MM.1S (cell line): ENCODE measurements around the gene TNFRSF12A.

ENCODE experiments used
- DNase-seq: peaks from one replicate; pipeline ENCODE4 v3.0.0-alpha.2; 2015
- H2AFZ ChIP-seq: fragments of 300-600 bp; sonication (generic); 2 replicates; pipeline ENCODE4 v1.6.0; 2016; ENCODE audit warnings: antibody characterized with exemption, low read length
- H3F3A ChIP-seq: fragments of 300-600 bp; sonication (generic); 2 replicates; pipeline ENCODE4 v1.6.1; 2016; ENCODE audit warnings: mild to moderate bottlenecking, antibody characterized with exemption, low read length, moderate library complexity, mixed read lengths; ENCODE audit not compliant: insufficient read depth
- H3K27ac ChIP-seq: fragments of 300-600 bp; sonication (generic); 2 replicates; pipeline ENCODE4 v1.5.1; 2016; ENCODE audit warnings: mild to moderate bottlenecking, low read length
- H3K27me3 ChIP-seq: fragments of 300-600 bp; sonication (generic); replicated peaks from 2 replicates; pipeline ENCODE4 v1.6.0; 2016; ENCODE audit warnings: low read length; ENCODE audit not compliant: insufficient read depth
- H3K36me3 ChIP-seq: fragments of 300-600 bp; sonication (generic); replicated peaks from 2 replicates; pipeline ENCODE4 v1.6.1; 2016; ENCODE audit warnings: mild to moderate bottlenecking, low read length, mixed read lengths; ENCODE audit not compliant: insufficient read depth
- H3K4me1 ChIP-seq: fragments of 300-600 bp; sonication (generic); 2 replicates; pipeline ENCODE4 v1.6.1; 2016; ENCODE audit warnings: low read length, mixed read lengths
- H3K4me2 ChIP-seq: fragments of 300-600 bp; sonication (generic); 2 replicates; pipeline ENCODE4 v1.6.0; 2016; ENCODE audit warnings: low read depth, low read length
- H3K4me3 ChIP-seq: fragments of 300-600 bp; sonication (generic); 2 replicates; pipeline ENCODE4 v1.5.1; 2016; ENCODE audit warnings: low read length, mixed read lengths
- H3K79me2 ChIP-seq: fragments of 300-600 bp; sonication (generic); 2 replicates; pipeline ENCODE4 v1.6.1; 2016; ENCODE audit warnings: mixed run types, low read length, mixed read lengths
- H3K9ac ChIP-seq: fragments of 300-600 bp; sonication (generic); 2 replicates; pipeline ENCODE4 v1.6.1; 2016; ENCODE audit warnings: low read length, mixed read lengths
- H3K9me2 ChIP-seq: fragments of 300-600 bp; sonication (generic); replicated peaks from 2 replicates; pipeline ENCODE4 v1.6.1; 2016; ENCODE audit warnings: mild to moderate bottlenecking, low read length, mixed read lengths; ENCODE audit not compliant: insufficient read depth
- H3K9me3 ChIP-seq: fragments of 300-600 bp; sonication (generic); replicated peaks from 2 replicates; pipeline ENCODE4 v1.6.1; 2016; ENCODE audit warnings: mild to moderate bottlenecking, low read length, mixed read lengths; ENCODE audit not compliant: insufficient read depth
- H4K20me1 ChIP-seq: fragments of 300-600 bp; sonication (generic); 2 replicates; pipeline ENCODE4 v1.6.1; 2016; ENCODE audit warnings: mild to moderate bottlenecking, low read length, moderate library complexity, mixed read lengths; ENCODE audit not compliant: insufficient read depth
- EZH2 ChIP-seq: fragments of 300-600 bp; sonication (generic); optimal IDR thresholded peaks from 2 replicates; pipeline ENCODE3; 2017; ENCODE audit warnings: low read depth, mild to moderate bottlenecking, antibody characterized with exemption, low read length, mixed read lengths
- EZH2phosphoT487 ChIP-seq: fragments of 300-600 bp; sonication (generic); IDR thresholded peaks from 2 replicates; pipeline ENCODE4 v1.6.1; 2018; ENCODE audit warnings: antibody characterized with exemption, low read length
- TF ChIP-seq, protein P1 (sequence below): fragments of 300-600 bp; sonication (generic); IDR thresholded peaks from 2 replicates; pipeline ENCODE4 v1.5.1; 2016; ENCODE audit warnings: antibody characterized with exemption, low read length, mixed read lengths

Gene TNFRSF12A

DNA sequence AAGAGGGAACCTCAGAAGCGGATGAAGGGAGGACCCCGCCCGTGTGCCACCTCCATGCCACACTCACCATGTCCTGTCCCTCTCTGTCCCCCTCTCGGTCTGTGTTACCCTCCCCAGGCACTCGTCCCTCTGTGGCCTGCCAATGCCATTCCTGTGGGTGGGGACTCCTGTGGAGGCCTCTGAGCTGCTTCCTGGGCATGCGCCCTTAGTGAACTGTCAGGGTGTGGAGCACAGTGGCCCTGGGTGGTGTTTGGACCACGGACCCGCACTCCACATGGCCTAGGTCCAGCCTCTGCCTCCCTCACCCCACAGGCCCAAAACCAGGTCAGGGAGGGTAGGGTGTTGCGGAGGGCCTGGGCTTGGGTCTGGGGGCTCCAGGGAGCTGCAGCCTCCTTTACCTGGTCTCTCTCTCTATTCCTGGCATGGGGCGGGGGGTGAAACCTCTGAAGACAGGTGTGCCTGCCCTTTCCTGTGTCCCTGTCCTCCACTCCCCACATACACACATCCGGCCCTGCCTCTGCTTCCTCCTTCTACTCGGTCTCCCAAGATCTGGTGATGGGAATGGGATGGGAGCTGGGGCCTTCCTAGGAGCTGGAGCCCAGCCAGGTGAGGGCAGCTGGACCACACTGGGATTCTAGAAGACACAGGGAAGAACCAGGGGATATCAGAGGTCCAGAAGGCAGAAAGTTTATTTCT lies 28.5 kb upstream of the TNFRSF12A start:
- H3K9ac ChIP-seq: no peak overlapping the region
- no peaks in the 10 kb centered on the region for H3K9me3 ChIP-seq
- H3F3A ChIP-seq: no peaks in the 10 kb centered on the region
- H3K4me1 ChIP-seq: no peaks in the 10 kb centered on the region
- TF ChIP-seq EZH2phosphoT487 (no peak), EZH2 (no peak)
- TF ChIP-seq, protein P1, sequence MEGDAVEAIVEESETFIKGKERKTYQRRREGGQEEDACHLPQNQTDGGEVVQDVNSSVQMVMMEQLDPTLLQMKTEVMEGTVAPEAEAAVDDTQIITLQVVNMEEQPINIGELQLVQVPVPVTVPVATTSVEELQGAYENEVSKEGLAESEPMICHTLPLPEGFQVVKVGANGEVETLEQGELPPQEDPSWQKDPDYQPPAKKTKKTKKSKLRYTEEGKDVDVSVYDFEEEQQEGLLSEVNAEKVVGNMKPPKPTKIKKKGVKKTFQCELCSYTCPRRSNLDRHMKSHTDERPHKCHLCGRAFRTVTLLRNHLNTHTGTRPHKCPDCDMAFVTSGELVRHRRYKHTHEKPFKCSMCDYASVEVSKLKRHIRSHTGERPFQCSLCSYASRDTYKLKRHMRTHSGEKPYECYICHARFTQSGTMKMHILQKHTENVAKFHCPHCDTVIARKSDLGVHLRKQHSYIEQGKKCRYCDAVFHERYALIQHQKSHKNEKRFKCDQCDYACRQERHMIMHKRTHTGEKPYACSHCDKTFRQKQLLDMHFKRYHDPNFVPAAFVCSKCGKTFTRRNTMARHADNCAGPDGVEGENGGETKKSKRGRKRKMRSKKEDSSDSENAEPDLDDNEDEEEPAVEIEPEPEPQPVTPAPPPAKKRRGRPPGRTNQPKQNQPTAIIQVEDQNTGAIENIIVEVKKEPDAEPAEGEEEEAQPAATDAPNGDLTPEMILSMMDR: no peak
- no peaks in the 10 kb centered on the region for H4K20me1 ChIP-seq
- no peak overlapping the region for H3K4me3 ChIP-seq
- peaks cover 100% of the 10 kb centered on the region for H3K27me3 ChIP-seq
- no peak overlapping the region for H3K4me2 ChIP-seq
- no peaks in the 10 kb centered on the region for H3K36me3 ChIP-seq
- no peak overlapping the region for H2AFZ ChIP-seq
- no peak for DNase-seq
- H3K79me2 ChIP-seq: no peaks in the 10 kb centered on the region
- no peak overlapping the region for H3K27ac ChIP-seq
- H3K9me2 ChIP-seq: no peaks in the 10 kb centered on the region

DNA sequence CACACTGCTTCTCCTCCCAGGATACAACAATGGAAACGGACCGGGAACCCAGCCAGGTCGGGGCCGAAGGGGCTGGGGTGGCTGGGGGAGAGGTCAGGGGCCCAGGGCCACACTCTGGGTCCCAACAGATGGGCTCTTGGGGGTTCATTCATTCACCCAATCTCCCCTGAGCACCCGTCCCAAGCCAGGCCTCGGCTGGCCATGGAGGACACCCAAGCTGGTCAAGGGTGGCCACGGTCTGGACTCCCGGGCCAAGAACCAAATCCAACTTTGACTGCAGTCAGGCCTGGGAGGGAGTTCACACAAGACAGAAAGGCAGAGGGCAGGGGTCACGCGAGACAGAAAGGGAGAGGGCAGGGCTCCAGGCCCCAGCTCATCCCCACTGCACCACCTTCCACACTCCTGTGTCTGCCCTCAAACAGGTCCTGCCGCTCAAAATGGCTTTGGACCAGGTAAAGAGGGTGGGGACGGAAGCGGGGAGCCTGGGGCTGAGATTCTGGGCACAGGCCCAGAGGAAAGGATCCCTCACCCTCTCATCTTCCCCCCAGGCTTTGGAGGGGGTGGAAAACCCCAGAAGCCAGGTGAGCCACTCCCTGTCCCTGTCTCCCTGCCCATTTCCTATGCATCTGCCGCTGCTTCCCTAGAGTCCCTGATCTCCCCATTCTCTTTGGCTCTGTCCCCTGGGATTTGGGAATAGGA lies 27.6 kb upstream of the TNFRSF12A start:
- no peaks in the 10 kb centered on the region for H3K9me2 ChIP-seq
- H3F3A ChIP-seq: no peaks in the 10 kb centered on the region
- no peaks in the 10 kb centered on the region for H3K79me2 ChIP-seq
- no peaks in the 10 kb centered on the region for H3K4me1 ChIP-seq
- no peak overlapping the region for H3K9ac ChIP-seq
- H2AFZ ChIP-seq: no peak overlapping the region
- peaks cover 100% of the 10 kb centered on the region for H3K27me3 ChIP-seq
- no peaks in the 10 kb centered on the region for H3K9me3 ChIP-seq
- no peak overlapping the region for H3K4me2 ChIP-seq
- H4K20me1 ChIP-seq: no peaks in the 10 kb centered on the region
- TF ChIP-seq, protein P1: no peak
- TF ChIP-seq EZH2 (no peak), EZH2phosphoT487 (no peak)
- no peak for DNase-seq
- H3K36me3 ChIP-seq: no peaks in the 10 kb centered on the region
- no peak overlapping the region for H3K4me3 ChIP-seq
- H3K27ac ChIP-seq: no peak overlapping the region

DNA sequence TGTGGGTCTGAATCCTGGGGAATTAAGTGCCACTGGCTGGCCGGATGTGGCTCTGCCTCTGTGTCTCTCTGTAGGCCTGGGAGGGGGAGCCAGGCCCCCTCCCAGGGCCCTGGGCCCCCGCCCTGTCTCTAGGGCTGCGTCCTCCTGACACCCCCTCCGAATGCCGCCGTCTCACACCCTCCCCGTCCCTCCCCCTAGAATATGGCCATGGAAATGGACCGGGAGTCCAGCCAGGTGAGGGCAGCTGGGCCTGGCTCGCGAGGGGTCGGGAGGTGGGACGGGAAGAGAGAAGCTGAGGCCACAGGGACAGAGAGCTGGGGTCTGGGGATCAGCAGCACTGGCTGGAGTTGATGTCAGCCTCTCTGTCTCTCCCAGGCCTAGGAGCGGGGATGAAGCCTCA lies 23.9 kb upstream of the TNFRSF12A start:
- Histone ChIP-seq H3K79me2 (no peaks in the 10 kb centered on the region), H3K27me3 (peaks cover 100% of the 10 kb centered on the region), H3K36me3 (no peaks in the 10 kb centered on the region), H2AFZ (no peak overlapping the region), H3K9me2 (no peaks in the 10 kb centered on the region), H3K9me3 (no peaks in the 10 kb centered on the region), H3K4me2 (no peak overlapping the region), H3K4me1 (no peaks in the 10 kb centered on the region), H4K20me1 (no peaks in the 10 kb centered on the region), H3K27ac (no peak overlapping the region), H3K4me3 (no peak overlapping the region), H3F3A (no peaks in the 10 kb centered on the region), H3K9ac (no peak overlapping the region)
- TF ChIP-seq EZH2: no peak
- TF ChIP-seq EZH2phosphoT487: no peak
- TF ChIP-seq, protein P1: no peak
- no peak for DNase-seq
